GM19397 (cell line): ENCODE results near the gene TTI1.
"Not testable (repeated sequence)": the region's sequence is repeated elsewhere in the genome, so short reads cannot be mapped to it uniquely, and the experiment has no call there.

ENCODE experiments used
- ATAC-seq: cut with Tn5 transposase; IDR thresholded peaks from one replicate; pipeline ENCODE4 v1.9.1; 2021; ENCODE audit warnings: mild to moderate bottlenecking, moderate library complexity; ENCODE audit not compliant: unreplicated experiment

TTI1 gene

GRCh38 chr20:37970856-37971245 lies 62.4 kb downstream of the TTI1 start:
- ATAC-seq, result no peak

GRCh38 chr20:37969949-37970855 lies 63.1 kb downstream of the TTI1 start:
- no peak for ATAC-seq

GRCh38 chr20:37968841-37969401 lies 64.3 kb downstream of the TTI1 start:
- no peak for ATAC-seq

- ATAC-seq, result not testable (repeated sequence)
Observed at GRCh38 chr20:37963483-37963882, 69.8 kb downstream of the TTI1 start.

- ATAC-seq, result no peak
Observed at GRCh38 chr20:37961066-37961465, 72.2 kb downstream of the TTI1 start.

GRCh38 chr20:37958856-37959520 lies 74.3 kb downstream of the TTI1 start:
- ATAC-seq, result no peak

GRCh38 chr20:37956107-37956585 lies 77.1 kb downstream of the TTI1 start:
- ATAC-seq, result no peak

- no peak for ATAC-seq
Observed at GRCh38 chr20:37955511-37955910, 77.7 kb downstream of the TTI1 start.

- ATAC-seq, result no peak
Observed at GRCh38 chr20:37954626-37955025, 78.6 kb downstream of the TTI1 start.

GRCh38 chr20:37954190-37954589 lies 79.1 kb downstream of the TTI1 start:
- no peak for ATAC-seq

- ATAC-seq, result no peak
Observed at GRCh38 chr20:37948956-37949355, 84.3 kb downstream of the TTI1 start.

GRCh38 chr20:37947943-37948342 lies 85.3 kb downstream of the TTI1 start:
- no peak for ATAC-seq

- ATAC-seq, result no peak
Observed at GRCh38 chr20:37946946-37947345, 86.3 kb downstream of the TTI1 start.

GRCh38 chr20:37945091-37945547 lies 88.1 kb downstream of the TTI1 start:
- ATAC-seq, result no peak

GRCh38 chr20:37944456-37944981 lies 88.7 kb downstream of the TTI1 start:
- ATAC-seq, result no peak

GRCh38 chr20:37943501-37944455 lies 89.5 kb downstream of the TTI1 start:
- no peak for ATAC-seq

GRCh38 chr20:37943033-37943432 lies 90.2 kb downstream of the TTI1 start:
- no peak for ATAC-seq

- no peak for ATAC-seq
Observed at GRCh38 chr20:37941992-37942391, 91.3 kb downstream of the TTI1 start.

- no peak for ATAC-seq
Observed at GRCh38 chr20:37941332-37941731, 91.9 kb downstream of the TTI1 start.

GRCh38 chr20:37940858-37941257 lies 92.4 kb downstream of the TTI1 start:
- no peak for ATAC-seq
